NCI-H1694 treated with DMSO at 0.1 percent for 48 hours (cell line): ENCODE measurements around the gene BEAN1.
"Not testable (repeated sequence)": the region's sequence is repeated elsewhere in the genome, so short reads cannot be mapped to it uniquely, and the experiment has no call there.

Experiments
- DNase-seq: peaks from one replicate; lab custom pipeline; 2025; lab: John Stamatoyannopoulos, UW

Gene BEAN1

GRCh38 chr16:66441586-66442375 is 14.7 kb downstream of the BEAN1 start:
- DNase-seq: no peak

- no peak for DNase-seq
Observed at GRCh38 chr16:66442502-66443268, 15.6 kb downstream of the BEAN1 start.

GRCh38 chr16:66443269-66443652 is 16.2 kb downstream of the BEAN1 start:
- no peak for DNase-seq

- DNase-seq: no peak
Observed at GRCh38 chr16:66444049-66444481, 17.0 kb downstream of the BEAN1 start.

DNA sequence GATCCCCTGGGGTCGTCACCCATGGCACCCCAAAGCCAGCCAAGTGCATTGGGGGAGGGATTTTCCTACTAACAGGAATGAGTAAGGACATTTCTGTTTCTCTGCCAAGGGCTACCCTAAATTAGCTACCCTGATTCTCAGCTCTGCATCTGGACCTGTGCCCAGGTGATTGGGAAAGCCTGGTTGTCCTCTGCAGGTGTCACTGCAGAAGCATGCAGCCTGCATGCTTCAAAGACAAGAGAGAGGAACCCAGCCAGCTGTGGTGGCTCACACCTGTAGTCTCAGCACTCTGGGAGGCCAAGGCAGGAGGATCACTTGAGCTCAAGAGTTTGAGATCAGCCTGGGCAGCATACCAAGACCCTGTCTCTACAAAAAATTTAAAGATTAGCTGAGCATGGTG is 19.6 kb downstream of the BEAN1 start:
- no peak for DNase-seq

- no peak for DNase-seq
Observed at GRCh38 chr16:66447491-66447890, 20.4 kb downstream of the BEAN1 start.

DNA sequence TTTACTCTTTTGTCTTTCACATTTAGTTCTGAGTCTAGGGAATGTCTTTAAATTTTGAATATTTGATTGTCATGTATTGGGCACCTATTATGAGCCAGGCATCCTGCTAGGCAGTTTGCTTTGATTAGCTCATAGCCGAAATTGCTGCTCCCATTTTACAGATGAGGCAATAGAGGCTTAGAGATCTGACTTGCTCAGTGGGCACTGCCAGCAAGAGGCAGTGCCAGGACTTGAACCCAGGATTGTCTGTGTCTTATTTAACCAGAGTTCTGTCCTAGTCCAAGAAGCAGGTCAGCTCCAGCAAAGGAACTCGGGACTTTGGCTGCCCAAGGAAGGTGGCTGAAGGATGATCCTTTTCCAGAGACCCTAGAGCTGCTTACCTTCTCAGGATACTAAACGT is 24.5 kb downstream of the BEAN1 start:
- DNase-seq: no peak

DNA sequence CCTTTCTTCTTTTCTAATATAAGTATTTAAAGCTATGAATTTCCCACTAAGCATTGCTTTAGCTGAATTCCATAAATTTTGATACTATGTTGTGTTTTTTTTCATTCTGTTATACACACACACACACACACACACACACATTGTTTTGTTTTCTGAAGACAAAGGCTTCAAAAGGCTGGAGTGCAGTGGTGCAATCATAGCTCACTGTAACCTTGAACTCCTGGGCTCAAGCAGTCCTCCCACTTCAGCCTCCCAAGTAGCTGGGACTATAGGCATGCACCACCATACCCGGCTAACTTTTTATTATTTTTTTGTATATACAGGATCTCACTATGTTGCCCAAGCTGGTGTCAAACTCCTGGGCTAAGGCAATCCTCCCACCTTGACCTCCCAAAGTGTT is 26.1 kb downstream of the BEAN1 start:
- not testable (repeated sequence) for DNase-seq

DNA sequence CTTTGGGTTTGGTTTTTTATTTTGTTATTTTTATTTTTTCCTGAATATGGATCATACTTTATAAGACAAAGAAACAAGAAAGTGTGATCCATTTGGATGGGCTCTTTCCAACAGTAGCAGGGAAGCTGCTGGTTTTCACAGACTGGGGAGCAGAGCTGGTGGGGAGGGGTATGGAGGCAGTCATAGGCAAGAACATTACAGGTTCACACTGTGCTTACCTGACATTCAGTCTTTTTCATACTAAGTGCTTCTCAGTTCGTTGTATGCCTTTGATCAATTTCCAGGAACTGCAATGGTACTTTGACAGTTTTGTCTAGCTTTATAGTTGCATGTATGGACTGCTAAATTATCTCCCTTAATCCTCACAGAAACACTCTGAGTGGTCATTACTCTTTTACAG is 27.7 kb downstream of the BEAN1 start:
- DNase-seq: no peak

GRCh38 chr16:66455970-66456369 is 28.9 kb downstream of the BEAN1 start:
- no peak for DNase-seq

DNA sequence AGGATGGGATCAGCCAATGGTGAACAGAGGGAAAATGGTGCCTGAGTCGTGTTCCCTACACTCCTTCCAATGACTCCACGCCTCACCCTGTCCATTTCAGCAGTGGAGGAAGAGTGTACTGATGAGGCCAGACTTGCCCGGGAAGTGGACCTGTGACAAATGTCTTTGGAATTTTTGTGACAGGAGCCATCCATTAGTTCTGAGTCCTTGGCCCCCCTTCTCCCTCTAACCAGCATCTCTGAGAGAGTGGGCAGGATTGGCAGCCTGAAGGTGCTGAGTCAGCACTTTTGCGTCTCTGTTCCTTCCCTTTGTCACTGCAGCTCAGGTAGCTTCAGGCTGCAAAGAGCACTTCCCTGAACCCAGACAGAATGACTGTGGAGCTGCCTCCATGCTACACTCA is 30.8 kb downstream of the BEAN1 start:
- DNase-seq: no peak

DNA sequence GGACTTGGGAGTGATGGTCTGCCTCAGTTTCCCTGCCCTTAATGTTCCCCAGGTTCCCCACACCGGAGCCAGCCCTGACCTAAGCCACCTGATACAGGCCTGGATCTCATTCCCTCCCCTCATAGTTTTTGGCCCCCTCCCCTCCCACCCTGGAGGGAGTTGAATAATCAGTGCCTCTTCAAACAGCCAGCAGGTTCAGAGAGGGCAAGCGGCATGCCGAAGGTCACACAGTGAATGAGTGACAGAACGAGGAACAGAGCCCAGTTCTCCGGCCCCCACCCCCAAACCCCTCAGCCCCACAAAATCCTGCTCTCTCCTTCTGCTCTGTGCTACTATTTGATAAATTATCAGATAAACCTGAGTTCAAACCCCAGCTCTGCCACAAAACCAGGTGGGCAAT is 31.2 kb downstream of the BEAN1 start:
- no peak for DNase-seq

- no peak for DNase-seq
Observed at GRCh38 chr16:66458853-66459252, 31.8 kb downstream of the BEAN1 start.

DNA sequence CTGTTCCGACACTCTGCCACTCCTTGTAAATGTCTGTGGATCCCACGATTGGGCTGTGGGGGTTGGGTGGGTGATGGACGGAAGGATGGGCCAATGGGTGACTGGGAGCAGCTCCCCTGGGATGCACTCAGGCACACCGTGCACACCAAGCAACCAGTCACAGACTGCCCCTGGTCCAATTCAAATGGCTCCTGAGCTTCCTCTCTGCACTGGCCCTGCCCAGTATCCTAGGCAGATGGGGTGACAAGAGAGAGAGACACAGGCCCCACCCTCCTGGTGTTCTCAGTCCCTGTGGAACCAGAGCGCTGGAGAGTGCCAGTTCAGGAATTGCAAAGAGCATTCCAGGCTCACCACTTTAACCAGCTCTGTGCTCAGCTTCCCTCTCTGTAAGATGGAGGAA is 32.8 kb downstream of the BEAN1 start:
- peak; percentile 69 for DNase-seq

- no peak for DNase-seq
Observed at GRCh38 chr16:66460703-66461102, 33.6 kb downstream of the BEAN1 start.

DNA sequence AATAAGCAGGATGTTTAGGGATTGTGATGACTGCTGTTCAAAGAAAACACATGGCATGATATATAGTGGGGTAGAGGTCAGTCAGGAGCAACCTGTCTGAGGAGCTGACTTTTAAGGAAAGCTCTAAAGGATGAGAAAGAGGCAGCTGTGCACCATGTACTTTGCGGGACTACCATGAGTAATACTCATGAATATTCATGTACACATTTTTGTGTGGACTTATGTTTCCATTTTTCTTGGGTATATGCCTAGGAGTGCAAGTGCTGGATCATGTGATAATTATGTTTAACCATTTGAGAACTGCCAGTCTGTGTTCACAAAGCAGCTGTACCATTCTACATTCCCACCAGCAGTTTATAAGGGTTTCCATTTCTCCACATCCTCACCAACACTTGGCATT is 35.8 kb downstream of the BEAN1 start:
- no peak for DNase-seq

GRCh38 chr16:66465946-66466345 is 38.9 kb downstream of the BEAN1 start:
- not testable (repeated sequence) for DNase-seq

DNA sequence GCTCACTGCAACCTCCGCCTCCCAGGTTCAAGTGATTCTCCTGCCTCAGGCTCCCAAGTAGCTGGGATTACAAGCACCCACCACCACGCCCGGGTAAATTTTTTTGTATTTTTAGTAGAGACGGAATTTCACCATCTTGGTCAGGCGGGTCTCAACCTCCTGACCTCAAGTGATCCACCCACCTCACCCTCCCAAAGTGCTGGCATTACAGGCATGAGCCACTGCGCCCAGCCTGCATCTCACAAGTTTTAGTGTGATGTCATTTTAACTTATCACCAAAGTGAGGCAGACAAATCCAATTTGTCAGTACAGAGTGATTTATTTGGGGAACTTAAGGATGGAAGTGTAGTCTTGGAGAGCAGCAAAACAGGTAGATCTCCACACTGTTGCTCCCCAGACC is 39.5 kb downstream of the BEAN1 start:
- DNase-seq: not testable (repeated sequence)

DNA sequence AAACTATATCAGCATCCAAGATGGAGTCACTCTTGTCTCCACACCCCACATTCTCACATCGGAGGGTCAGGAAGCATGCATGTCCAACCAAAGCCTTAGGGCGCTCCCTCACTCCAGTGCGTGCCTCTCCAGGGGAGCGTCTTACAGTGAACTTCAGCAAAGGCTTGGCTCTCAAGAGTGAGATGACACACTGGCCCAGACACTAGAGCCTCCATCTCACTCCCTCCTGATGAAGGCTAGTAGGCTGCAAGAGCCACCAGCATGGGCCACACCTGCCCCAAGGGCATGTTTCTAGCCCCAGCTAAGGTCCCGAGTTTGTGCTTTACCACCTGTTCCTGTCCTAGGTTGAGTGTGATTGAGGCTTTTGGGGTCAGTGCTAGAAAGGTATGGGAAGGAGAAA is 40.5 kb downstream of the BEAN1 start:
- no peak for DNase-seq

- no peak for DNase-seq
Observed at GRCh38 chr16:66468321-66468965, 41.3 kb downstream of the BEAN1 start.

DNA sequence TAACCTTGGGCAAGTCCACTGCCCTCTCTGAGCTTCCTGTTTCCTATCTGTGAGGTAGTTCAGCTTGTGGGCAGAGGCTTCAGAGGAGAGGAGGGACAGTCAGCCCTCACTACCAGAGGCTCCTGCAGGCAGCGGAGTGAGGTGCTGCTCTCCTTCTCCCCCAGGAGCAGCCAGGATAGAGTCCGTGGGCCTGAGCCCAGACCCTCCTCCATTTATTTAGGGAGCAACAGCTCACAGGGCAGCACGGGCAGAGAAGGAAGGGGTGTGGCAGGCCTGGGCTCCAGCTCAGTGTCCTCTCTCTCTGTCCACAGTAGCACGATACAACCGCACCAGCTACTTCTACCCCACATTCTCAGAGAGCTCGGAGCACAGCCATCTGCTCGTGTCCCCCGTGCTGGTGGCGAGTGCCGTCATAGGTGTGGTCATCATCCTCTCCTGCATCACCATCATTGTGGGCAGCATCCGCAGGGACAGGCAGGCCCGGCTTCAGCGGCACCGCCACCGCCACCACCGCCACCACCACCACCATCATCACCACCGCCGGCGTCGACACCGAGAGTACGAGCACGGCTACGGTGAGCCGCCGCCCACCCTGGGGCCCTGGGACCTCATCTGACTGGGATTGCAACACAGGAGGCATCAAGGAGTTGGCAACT is 42.3 kb downstream of the BEAN1 start:
- DNase-seq: no peak

- no peak for DNase-seq
Observed at GRCh38 chr16:66469947-66470546, 43.0 kb downstream of the BEAN1 start.
